NCI-H146 (cell line): ENCODE results near the gene ISYNA1.

ENCODE experiments used
- DNase-seq: peaks from one replicate; lab custom pipeline; 2025; lab: John Stamatoyannopoulos, UW

The ISYNA1 gene

DNA sequence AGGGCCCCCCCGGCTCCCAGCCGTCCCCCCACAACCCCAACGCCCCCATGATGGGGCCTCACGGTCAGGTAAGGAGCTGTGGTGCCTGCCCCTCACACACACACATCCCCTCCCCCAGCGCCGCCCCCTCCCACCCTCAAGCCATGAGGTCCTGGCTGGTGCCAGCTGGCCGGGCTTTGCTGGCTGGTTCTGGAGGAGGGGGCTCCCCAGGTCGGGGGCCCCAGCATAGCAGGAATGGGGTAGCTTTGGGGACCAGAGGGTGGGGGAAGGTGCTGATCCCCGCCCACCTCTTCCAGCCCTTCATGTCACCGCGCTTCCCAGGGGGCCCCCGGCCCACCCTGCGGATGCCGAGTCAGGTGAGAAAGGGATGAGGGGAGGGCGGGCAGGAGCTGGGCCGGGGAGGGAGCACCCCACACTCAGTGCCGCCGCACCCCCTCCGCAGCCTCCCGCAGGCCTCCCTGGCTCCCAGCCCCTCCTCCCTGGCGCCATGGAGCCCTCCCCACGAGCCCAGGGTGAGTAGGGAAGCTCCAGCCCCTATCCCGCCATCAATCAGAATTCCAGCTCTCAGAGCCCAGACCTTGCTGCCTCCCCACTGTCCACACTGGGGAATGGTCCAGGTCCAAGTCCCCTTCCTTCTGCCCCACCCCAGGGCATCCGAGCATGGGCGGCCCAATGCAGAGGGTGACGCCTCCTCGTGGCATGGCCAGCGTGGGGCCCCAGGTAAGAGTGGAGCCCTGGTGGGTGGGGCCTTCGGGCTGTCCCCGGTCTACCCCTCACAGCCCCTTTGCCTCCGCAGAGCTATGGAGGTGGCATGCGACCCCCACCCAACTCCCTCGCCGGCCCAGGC is 6.4 kb downstream of the ISYNA1 start:
- no peak for DNase-seq

DNA sequence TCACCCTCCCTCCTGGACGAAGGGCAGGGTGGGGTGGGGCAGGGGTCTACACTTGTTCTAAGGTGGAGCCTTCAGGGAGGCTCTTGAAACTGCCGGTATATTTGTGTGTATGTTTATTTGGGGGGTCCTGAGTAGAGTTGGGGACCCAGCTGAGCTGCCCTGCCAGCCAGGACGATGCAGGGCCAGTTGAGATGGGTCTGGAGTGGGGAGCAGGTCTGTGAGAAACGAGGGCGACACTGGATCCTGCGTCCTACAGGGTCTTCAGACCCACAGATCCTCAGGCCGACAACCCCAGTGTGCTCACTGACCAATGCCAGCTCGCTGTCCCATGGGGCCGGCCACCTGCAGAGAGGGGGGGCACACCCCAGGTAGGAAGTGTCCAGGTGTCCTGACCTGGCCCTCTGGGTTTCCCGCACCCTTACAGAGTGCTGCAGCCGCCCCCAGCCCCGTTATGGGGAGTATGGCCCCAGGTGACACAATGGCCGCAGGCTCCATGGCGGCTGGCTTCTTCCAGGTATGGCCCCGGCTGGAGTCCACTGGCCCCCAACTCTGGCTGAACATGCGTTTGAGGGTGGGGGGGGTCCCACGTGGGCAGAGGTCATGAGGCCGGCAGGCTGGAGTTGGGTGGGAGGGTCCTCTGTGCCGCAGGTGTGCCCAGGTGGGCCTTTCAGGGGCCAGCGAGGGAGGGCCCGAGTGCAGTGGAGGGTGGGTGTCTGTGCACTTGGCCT is 7.4 kb downstream of the ISYNA1 start:
- DNase-seq: no peak

DNA sequence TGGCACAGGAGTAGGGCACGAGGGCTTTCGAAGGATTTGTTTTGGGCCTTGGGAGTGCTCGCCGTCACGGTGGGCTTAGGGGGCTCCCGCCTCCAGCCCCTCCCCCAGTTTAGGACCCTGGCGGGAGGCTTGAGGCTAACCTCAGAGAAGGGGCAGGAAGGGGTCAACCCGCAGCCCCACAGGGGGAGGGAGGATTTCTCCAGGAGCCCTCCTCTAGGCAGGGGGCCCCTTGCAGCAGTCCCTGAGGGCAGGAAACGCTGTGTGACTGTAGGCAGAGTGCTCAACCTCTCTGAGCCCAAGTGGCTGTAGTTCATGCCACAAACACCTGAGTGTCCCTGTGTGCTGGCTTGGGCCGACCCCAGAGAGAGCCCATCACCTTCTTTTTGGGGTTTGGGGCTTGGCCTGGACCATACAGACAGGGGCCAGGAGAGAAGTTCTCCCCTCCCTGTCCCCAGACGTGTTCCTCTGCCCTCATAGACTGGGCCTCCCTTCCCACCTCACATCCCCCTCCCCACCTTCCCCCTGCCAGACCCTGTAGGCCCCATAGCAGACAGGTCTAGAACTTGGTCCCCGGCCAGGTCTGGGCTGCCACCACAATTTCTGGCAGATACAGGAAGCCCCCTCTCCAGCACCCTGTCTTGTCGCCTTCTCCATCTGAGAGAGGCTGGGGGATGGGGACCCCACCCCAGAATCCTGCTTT is 8.1 kb downstream of the ISYNA1 start:
- DNase-seq: no peak

DNA sequence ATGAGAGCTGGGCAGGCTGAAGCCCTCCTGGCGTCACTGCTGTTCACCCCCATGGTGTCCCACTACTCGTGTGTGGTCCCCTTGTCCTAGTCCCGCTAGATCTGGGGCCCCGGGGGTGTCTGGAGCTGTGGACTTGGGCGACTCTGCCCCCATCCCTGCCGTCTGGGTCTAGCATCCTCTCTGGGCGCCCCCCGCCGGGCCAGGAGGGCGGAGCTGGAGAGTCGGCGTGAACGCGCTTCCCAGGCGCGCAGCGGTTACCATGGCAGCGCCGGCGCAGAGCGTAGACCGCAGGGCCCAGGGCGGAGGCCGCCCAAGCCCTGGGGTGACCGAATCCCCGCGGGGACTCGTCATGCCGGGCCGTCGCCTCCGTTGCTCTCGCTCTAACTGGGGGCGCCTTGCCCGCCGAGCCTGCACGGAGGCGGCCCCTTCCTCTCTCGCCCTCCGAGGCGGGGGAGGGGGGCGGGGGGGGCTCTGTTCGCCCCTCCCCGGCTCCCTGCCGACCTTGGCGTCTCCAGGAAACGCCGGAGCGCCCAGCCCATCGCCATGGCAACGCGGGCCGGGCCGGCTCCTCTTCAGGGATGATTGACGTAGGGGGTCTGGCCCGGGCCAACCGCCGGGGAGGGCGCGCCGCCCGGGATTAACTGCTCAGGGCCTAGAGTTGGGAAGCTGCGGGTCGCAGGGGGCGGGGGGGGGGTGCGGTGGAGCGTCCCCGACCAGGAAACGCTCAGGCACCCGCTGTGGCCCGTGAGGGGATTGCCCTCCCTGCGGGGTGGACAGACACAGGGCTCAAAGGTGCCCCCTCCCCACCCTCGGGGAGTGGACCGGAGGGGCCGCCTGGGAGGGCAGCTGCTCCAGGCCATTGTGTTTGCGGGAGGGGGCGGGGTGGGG is 8.9 kb downstream of the ISYNA1 start:
- peak; percentile 90 for DNase-seq

DNA sequence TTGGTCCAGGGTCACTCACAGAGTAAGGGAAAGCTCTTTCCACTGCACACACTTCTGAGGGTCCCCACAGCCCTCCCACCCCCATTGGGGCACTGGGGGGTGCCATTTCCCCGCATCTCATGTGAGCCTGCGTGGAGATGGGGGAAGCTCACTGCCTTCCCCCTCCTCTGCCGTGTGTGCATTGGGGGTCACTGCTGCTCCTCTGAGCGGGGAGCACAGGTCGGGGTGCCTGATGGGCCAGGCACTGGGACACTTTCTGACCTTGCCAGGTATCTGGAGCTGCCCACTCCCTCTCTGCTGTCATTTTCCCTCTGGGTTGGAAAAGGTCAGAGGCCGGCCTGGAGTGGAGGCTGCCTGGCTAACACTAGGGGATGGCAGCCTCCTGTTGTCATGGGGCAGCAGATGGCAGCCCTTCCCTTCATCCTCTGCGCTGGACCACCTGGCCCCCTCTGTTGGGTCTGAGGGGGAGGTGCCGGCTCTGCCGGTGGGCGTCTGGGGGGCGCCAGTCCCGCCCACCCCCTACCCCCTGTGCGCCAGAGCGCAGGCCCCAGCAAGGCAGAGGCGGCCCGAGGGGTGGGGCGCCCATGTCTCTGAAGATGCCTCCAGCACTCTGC is 9.7 kb downstream of the ISYNA1 start:
- DNase-seq: no peak

DNA sequence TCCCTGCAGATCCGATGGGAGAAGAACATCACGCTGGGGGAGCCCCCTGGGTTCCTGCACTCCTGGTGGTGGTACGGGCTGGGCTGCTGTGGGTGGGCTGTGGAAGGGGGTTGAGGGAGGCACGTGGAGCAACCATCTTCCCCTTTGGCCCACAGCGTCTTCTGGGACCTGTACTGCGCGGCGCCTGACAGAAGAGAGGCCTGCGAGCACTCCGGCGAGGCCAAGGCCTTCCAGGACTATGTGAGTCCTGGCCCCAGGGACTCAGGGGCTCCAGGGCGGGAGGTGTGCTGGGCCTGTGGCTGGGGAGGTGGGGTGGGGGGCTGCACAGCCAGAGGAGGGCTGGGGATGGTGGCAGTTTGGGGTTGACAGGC is 10.2 kb downstream of the ISYNA1 start:
- no peak for DNase-seq

DNA sequence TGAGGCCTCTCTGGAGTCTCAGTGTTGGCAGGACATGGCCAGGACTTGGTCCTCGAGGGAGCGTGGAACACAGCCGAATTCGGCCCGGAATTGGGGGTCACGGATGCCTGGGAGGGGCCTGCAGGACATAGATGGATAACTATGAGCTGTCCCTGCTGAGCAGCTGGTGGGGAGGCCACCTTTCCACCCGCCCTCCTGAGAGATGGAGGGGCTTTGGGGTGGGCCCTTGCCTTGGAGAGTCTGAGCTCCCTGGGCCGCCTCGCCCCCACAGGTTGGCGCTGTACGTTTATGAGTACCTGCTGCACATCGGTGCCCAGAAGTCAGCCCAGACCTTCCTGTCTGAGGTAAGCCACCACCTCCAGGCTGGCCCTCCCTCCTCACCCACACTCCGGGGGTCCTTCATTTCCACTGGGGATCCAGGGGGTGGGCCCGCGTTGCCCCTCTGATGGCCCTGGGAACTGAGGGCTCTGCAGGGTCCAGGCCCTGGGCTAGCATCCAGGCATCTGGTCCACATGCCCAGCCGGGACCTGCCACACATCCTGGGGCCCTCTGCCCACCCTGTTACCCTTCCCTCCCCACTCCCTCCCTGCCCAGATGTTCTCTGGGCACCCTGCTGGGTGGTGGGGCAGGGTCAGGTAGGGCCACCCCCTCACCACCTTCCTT is 10.7 kb downstream of the ISYNA1 start:
- DNase-seq: no peak

DNA sequence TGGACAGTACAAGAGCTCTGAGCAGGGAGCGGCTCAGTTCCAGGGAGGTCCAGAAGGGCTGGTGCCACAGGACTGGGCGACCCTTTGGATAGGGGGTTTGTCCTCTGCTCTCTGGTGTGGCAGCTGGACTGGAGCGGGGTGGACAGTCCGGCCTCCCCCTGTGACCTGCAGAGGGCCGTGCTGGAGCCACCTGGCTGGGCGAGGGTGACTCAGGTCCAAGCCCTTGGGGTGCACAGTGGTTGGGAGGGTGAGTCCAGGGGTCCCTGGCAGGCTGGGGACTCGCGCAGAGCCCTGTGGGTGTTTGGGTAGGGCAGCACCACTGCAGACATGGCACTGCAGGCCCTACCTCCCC is 11.5 kb downstream of the ISYNA1 start:
- DNase-seq: no peak

DNA sequence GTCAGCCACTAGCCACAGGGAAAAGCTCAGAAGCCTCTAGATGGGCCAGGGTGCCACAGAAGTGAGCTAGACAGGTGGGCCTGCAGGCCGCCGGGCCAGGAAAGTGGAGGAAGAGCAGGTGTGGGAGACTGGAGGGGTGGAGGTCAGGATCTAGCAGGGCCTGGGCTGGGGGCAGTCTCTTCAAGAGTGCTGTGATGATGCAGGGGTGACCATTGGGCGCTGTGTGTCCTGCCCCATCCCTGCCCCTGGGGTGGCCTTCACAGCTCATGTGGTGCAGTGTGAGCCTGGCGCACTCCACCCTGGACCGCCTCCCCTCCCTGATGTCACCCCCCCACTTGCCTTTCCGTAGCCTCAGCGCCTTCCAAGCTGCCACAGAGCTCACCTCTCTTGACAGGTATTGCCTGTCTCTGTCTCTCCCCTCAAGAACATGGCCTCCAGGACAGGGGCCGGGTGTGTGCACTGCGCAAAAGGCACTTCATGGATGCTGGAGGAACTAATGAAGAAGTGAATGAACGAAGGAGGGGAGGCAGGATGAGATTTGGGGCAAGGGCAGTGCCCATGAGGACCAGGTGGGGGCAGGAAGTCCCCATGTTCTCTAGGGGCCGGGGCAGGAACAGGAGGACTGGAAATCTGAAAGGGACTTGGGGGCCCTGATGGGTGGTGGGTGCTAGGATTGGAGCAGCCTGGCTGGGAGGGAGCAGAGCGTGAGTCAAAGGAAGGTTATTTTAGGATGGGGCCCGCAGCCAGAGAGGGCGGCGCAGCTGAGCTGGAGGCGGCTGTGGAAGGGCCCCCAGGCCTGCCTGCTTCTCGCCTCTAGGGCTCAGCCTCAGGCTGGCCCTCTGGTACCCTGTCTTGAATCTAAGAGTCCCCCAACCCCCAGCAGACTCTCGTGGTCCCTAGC is 12.2 kb downstream of the ISYNA1 start:
- no peak for DNase-seq

DNA sequence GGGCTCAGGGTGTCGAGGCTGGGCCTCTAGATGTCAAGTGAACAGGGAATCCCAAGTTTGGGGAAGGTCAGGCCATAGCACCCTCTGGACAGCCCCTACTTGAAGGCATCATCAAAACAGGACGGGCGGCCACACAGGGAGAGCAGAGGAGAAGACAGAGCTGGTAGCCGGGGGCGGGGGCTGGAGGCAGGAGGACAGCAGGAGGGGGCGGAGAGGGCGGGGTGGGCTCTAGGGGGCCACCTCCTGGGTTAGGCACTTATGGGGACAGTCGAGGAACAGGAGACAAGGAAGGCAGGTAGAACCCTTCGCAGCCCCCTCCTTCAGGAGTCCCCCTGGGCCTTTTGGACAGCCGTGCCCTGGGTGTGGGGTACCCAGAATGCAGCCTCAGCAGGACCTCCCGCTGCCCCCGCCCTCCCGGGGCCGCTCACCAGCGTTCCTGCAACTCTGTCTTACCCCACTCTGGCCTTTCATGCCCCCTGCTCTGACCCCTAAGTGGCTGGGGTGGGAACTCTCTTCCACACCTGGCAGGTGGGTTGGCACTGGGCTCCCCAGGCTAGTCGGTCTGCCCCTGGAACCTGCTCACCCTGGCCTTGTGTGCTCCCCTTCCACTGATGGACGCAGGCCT is 12.9 kb downstream of the ISYNA1 start:
- no peak for DNase-seq

DNA sequence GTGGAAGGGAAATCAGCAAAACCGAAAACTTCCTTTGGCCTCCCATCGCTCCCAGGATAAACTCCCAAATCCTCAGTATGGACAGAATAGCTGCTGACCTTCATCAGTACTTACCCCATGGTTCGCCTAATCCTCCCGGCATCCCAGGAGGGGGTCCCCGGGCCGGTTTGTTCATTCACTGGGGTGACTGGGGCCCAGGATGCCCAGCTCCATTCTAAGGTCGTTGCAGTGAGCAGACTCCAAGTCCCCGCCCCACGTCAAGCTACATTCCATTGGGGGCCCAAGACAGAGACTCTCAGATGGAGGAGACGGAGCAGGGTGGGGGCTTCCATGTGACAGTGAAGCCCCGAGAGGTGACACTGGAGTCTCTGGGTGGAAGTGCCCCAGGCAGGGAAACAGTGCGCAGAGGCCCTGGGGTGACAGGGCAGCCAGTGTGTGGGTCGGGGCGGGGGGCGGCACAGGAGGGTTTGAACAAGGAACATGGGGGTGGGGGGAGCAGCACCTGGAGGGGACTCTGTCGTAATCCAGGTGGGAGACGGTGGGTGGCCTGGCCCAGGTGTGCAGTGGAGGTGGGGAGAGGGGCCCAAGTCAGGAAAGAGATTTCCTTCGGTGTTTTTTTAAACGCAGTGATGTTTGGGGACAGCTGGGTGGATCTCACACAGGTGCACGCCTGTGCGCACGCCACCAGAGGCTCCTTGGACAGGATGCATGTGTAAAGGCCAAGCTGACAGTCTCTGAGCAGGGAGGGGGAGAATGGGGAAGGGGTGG is 13.6 kb downstream of the ISYNA1 start:
- no peak for DNase-seq

DNA sequence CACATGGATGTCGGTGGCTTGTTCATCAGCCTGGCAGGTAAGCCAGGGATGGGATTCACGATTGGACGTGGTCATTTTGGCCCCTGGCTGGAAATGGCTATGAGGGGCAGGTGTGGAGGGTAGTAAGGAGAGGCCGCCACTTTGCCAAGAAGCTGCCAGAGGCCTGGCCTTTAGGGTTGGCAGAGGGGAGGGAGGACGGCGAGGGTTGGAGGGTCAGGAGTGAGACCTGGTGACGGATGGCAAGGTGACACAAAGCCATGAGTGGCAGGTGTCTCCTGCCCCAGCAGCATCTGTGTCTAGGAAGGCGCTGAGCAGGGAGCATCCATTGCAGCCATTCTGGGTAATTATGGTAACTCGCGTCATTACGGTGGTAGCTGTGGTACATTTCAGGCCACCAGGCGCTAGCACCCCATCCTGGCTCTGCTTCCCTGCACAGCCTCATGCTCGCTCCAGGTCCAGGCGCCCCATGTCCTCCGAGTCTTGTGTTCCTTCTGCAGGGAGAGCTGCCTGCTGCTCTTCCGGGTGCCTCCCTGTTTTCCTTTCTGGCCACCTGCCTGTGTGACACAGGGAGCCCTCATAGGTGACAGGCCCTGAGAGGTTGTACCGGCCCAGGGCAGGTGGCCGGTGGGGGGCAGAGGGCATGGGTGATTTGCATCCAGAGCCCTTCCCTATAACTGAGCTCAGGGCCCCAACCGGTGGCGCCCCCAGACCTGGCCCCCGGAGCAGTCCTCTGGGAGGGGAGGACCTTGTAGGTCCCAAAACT is 14.5 kb downstream of the ISYNA1 start:
- DNase-seq: no peak

DNA sequence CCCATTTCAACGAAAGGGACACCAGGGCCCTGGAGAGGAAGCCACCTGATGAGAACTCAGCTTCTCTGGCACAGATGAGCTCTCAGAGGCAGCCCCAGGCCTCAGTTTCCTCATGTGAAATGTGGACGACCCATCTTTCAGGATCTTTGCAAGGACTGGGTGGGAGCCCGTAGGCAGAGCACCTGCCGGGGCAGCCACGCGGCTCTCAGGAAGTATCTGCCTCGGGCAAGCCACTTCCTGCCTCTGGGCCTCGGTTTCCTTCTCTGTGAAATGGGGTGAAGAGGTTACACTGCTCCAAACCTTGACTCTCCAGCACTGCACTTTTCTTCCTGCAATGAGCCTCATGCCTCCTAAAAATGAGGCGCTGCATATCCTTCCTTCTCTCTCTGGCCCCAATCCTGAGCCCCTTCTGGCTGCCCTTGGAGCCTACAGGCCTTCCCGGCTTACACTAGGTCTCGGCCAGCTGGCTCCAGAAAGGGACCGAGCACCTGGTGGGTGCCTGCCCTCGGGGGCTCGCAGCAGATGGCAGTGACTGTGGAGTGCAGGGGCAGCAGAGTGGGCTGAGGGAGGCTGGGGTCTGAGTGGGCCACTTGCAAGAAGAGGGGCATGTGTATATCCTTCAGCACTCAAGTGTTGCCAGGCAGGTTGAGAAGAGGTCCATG is 15.3 kb downstream of the ISYNA1 start:
- no peak for DNase-seq

DNA sequence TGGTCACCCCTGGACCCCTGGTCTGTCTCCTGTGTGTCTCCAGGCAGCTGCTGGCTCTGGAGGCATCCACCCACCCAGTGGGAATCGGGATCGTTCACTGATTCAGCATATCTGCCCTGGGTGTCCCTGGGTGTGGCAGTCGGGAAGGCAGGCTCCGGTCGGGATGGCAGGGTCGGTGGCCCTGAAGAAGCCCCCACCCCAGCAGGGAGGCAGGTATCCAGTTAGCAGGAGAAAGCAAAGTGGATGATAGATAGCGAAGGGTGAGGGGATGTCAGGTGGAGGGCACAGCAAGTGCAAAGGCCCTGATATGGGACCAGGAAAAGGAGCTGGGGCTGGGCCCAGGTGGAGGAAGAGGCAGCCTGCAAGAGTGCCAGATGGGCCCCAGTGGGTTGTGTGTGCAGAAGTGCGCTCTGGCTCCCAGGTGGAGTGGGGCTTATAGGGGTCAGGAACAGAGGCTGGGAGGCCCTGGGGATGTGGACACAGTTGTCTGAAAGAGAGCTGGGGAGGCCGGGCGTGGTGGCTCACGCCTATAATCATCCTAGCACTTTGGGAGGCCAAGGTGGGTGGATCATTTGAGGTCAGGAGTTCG is 16.5 kb downstream of the ISYNA1 start:
- no peak for DNase-seq

DNA sequence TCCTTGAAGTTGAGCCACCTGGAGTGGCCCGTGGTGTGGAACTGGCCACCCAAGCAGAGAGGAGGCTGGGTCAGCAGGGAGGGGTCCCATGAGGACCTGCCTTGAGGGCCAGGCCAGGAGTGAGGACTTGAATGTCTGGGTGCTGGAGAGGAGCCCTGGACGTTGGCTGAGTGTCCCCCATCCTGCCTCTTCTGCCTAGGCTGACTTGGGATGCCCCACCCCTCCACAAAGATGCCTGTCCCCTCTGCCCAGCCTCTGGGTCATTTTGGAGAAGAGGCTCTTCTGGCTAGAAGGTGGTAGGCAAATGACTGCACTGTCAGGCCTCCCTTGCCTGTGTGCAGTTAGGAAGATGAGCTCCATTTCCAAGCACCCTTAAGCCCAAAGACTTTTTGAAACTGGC is 17.0 kb downstream of the ISYNA1 start:
- no peak for DNase-seq

DNA sequence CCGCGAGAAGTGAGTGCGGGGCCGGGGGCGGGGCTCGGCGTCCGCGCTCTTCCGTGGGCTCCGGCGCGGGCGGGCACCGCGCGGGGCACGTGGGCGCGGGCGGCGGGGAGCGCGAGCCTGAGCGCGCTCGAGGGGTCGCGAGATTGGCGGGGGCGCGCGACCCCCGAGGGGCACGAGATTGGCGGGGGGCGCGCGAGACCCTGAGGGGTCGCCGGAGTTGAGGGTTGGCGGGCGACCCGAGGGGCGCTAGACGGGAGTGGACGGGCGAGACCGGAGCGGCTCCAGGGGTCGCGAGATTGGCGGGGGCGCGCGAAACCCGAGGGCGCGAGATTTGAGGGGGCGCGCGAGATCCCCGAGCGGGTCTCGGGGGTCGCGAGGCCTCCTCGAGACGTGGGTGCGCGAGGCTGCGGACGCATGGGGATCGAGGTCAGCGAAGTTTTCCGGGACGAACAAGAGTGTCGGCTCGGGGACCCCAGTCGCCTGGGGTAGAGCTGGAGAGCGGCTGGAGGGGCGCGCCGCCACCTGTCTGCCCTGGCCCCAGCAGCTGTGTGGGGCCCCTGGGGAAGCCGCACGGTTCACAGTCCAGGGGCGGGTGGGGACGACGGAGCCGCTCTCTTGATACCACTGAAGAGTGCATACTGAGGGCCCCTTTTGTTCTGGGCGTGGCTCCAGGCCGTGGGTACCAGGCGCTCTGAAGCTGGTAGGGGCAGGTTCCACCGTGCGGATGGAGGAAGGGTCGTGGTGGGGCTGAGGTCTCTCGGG is 18.1 kb downstream of the ISYNA1 start:
- peak; percentile 48 for DNase-seq
